T-helper 22 cell (primary cell): ENCODE data around the gene ALG1.
"Not testable (repeated sequence)": the region's sequence is repeated elsewhere in the genome, so short reads cannot be mapped to it uniquely, and the experiment has no call there.

Source experiments
- DNase-seq: peaks from one replicate; pipeline ENCODE4 v3.0.0-alpha.2; 2020; ENCODE audit warnings: low read depth

The ALG1 gene

GRCh38 chr16:5044581-5044980 is 27.1 kb upstream of the ALG1 start:
- DNase-seq, result not testable (repeated sequence)

GRCh38 chr16:5045499-5046115 is 26.0 kb upstream of the ALG1 start:
- no peak for DNase-seq

- DNase-seq, result no peak
Measured at GRCh38 chr16:5046914-5047313, 24.7 kb upstream of the ALG1 start.

- no peak for DNase-seq
Measured at GRCh38 chr16:5054876-5055865, 16.5 kb upstream of the ALG1 start.

- no peak for DNase-seq
Measured at GRCh38 chr16:5056352-5056751, 15.3 kb upstream of the ALG1 start.

- no peak for DNase-seq
Measured at GRCh38 chr16:5058476-5058875, 13.2 kb upstream of the ALG1 start.

- DNase-seq, result no peak
Measured at GRCh38 chr16:5059386-5060072, 12.1 kb upstream of the ALG1 start.

GRCh38 chr16:5060073-5060641 is 11.5 kb upstream of the ALG1 start:
- no peak for DNase-seq

- DNase-seq, result no peak
Measured at GRCh38 chr16:5062051-5062450, 9.6 kb upstream of the ALG1 start.

GRCh38 chr16:5062790-5063765 is 8.6 kb upstream of the ALG1 start:
- no peak for DNase-seq

- no peak for DNase-seq
Measured at GRCh38 chr16:5064915-5065314, 6.7 kb upstream of the ALG1 start.

- no peak for DNase-seq
Measured at GRCh38 chr16:5065326-5065725, 6.3 kb upstream of the ALG1 start.

- DNase-seq, result no peak
Measured at GRCh38 chr16:5065813-5066212, 5.8 kb upstream of the ALG1 start, which contains the start of gene C16orf89. Gene C16orf89 (minus strand): TSS chr16:5065956. CDS start chr16:5065908, 48 bp downstream.

- no peak for DNase-seq
Measured at GRCh38 chr16:5066511-5066910, 5.1 kb upstream of the ALG1 start.

- no peak for DNase-seq
Measured at GRCh38 chr16:5069048-5069447, 2.6 kb upstream of the ALG1 start.

GRCh38 chr16:5069854-5070253 is 1.8 kb upstream of the ALG1 start:
- no peak for DNase-seq

GRCh38 chr16:5070431-5071186 is 1.0 kb upstream of the ALG1 start:
- no peak for DNase-seq

- no peak for DNase-seq
Measured at GRCh38 chr16:5071341-5071680, 332 bp upstream of the ALG1 start.

GRCh38 chr16:5072334-5073278 is 963 bp downstream of the ALG1 start:
- no peak for DNase-seq
